IMR-90 (cell line): ENCODE data around the gene DRAP1. TPM values are rescaled to one million over a fixed set of nuclear protein-coding genes. Genes with fewer than 3 reads are reported as not detected.

Experiments
- ATAC-seq: fragments of 200-7000 bp; cut with Tn5 transposase; 2 replicates; pipeline ENCODE4 v1.9.1; 2020; ENCODE audit warnings: low read depth, mild to moderate bottlenecking, moderate library complexity
- BruUV-seq: library from RNA; stranded (reverse); fragments of 400-500 nt; replicated peaks from 2 replicates; lab custom pipeline; 2021; lab: Mats Ljungman, UMichigan
- CTCF ChIA-PET: fragments of 300-600 bp; formaldehyde crosslinking; extraction: SDS; loops from one replicate; lab custom pipeline; 2021; ENCODE audit warnings: antibody characterized with exemption; lab: Yijun Ruan, JAX
- POLR2A ChIA-PET: fragments of 300-600 bp; sonication (Branson Sonifier 250); formaldehyde crosslinking; loops from one replicate; lab custom pipeline; 2022; ENCODE audit warnings: antibody characterized with exemption; ENCODE audit not compliant: unreplicated experiment; lab: Charles Lee
- DNase-seq: peaks from one replicate; pipeline ENCODE4 v3.0.0; 2013
- H2AFZ ChIP-seq: replicated peaks from 2 replicates; pipeline ENCODE3; 2013; ENCODE audit warnings: low read length, mild to moderate bottlenecking; ENCODE audit not compliant: poor library complexity
- H2AK5ac ChIP-seq: 2 replicates; pipeline ENCODE4 v1.6.1; 2013; ENCODE audit warnings: low read depth, low read length, inconsistent platforms
- H2AK9ac ChIP-seq: replicated peaks from 2 replicates; pipeline ENCODE3; 2013; ENCODE audit warnings: mild to moderate bottlenecking, low read depth, low read length, moderate library complexity; ENCODE audit not compliant: poor library complexity
- H2BK120ac ChIP-seq: 2 replicates; pipeline ENCODE4 v1.6.1; 2013; ENCODE audit warnings: low read depth, low read length, inconsistent platforms
- H2BK15ac ChIP-seq: 3 replicates; pipeline ENCODE4 v1.6.1; 2013; ENCODE audit warnings: low read depth, low read length, inconsistent platforms
- H2BK20ac ChIP-seq: 2 replicates; pipeline ENCODE4 v1.6.1; 2013; ENCODE audit warnings: low read depth, mild to moderate bottlenecking, inconsistent platforms, low read length, moderate library complexity
- H2BK5ac ChIP-seq: 2 replicates; pipeline ENCODE4 v1.6.1; 2013; ENCODE audit warnings: mild to moderate bottlenecking, low read depth, low read length, inconsistent platforms; ENCODE audit not compliant: poor library complexity, severe bottlenecking
- H3K14ac ChIP-seq: replicated peaks from 2 replicates; pipeline ENCODE4 v1.6.1; 2013; ENCODE audit warnings: low read depth, low read length, inconsistent platforms
- H3K18ac ChIP-seq: 2 replicates; pipeline ENCODE4 v1.6.1; 2013; ENCODE audit warnings: low read depth, low read length, control low read depth
- H3K23ac ChIP-seq: 2 replicates; pipeline ENCODE4 v1.6.1; 2013; ENCODE audit warnings: low read depth, low read length, inconsistent platforms
- H3K27ac ChIP-seq: 2 replicates; pipeline ENCODE4 v1.5.1; 2013; ENCODE audit warnings: mild to moderate bottlenecking, control low read depth, low read length; ENCODE audit not compliant: insufficient read depth
- H3K27me3 ChIP-seq: 2 replicates; pipeline ENCODE4 v1.6.1; 2013; ENCODE audit warnings: low read length; ENCODE audit not compliant: control insufficient read depth, insufficient read depth
- H3K36me3 ChIP-seq: 2 replicates; pipeline ENCODE4 v1.6.1; 2013; ENCODE audit warnings: low read length, mixed read lengths; ENCODE audit not compliant: control insufficient read depth, insufficient read depth
- H3K4ac ChIP-seq: 2 replicates; pipeline ENCODE4 v1.6.1; 2013; ENCODE audit warnings: low read depth, low read length, inconsistent platforms
- H3K4me1 ChIP-seq: 2 replicates; pipeline ENCODE4 v1.6.1; 2013; ENCODE audit warnings: low read length, mixed read lengths; ENCODE audit not compliant: control insufficient read depth, insufficient read depth
- H3K4me2 ChIP-seq: 2 replicates; pipeline ENCODE4 v1.6.1; 2013; ENCODE audit warnings: low read depth, mild to moderate bottlenecking, control low read depth, low read length, moderate library complexity
- H3K4me3 ChIP-seq: 2 replicates; pipeline ENCODE4 v1.5.1; 2013; ENCODE audit warnings: low read depth, mild to moderate bottlenecking, control low read depth, low read length, moderate library complexity; ENCODE audit not compliant: insufficient read depth
- H3K56ac ChIP-seq: 2 replicates; pipeline ENCODE4 v1.6.1; 2013; ENCODE audit warnings: low read length, inconsistent platforms; ENCODE audit not compliant: insufficient read depth; ENCODE audit errors: extremely low read depth
- H3K79me1 ChIP-seq, 2 experiments: 2 replicates each; pipeline ENCODE4 v1.6.1; 2013; ENCODE audit warnings: low read length in 2 of 2, inconsistent platforms in 1 of 2, low read depth in 1 of 2
- H3K9ac ChIP-seq: 2 replicates; pipeline ENCODE4 v1.6.1; 2013; ENCODE audit warnings: low read depth, low read length, control low read depth
- H3K9me1 ChIP-seq: 2 replicates; pipeline ENCODE4 v1.6.1; 2013; ENCODE audit warnings: low read length, inconsistent platforms; ENCODE audit not compliant: insufficient read depth
- H3K9me3 ChIP-seq: 2 replicates; pipeline ENCODE4 v1.6.1; 2013; ENCODE audit warnings: low read length; ENCODE audit not compliant: control insufficient read depth, insufficient read depth
- H4K20me1 ChIP-seq: 2 replicates; pipeline ENCODE4 v1.6.1; 2013; ENCODE audit warnings: low read length, inconsistent platforms; ENCODE audit not compliant: insufficient read depth
- H4K5ac ChIP-seq: 2 replicates; pipeline ENCODE4 v1.6.1; 2013; ENCODE audit warnings: mild to moderate bottlenecking, low read depth, low read length, control low read depth
- H4K8ac ChIP-seq, 2 experiments: 2 replicates each; pipeline ENCODE4 v1.6.1; 2013; ENCODE audit warnings: low read depth in 2 of 2, low read length in 2 of 2, control low read depth in 1 of 2, inconsistent platforms in 1 of 2
- H4K91ac ChIP-seq: 2 replicates; pipeline ENCODE4 v1.6.1; 2013; ENCODE audit warnings: low read depth, low read length, inconsistent platforms; ENCODE audit not compliant: insufficient read depth
- CHD1 ChIP-seq: IDR thresholded peaks from 2 replicates; pipeline ENCODE4 v1.6.1; 2012; ENCODE audit warnings: low read depth, low read length, improper control_type of control experiment
- CTCF ChIP-seq: conservative IDR thresholded peaks from 2 replicates; pipeline ENCODE4 v1.5.1; 2012; ENCODE audit warnings: mild to moderate bottlenecking, low read depth, low read length, improper control_type of control experiment
- MAZ ChIP-seq: IDR thresholded peaks from 2 replicates; pipeline ENCODE4 v1.6.1; 2012; ENCODE audit warnings: low read depth, mild to moderate bottlenecking, low read length, improper control_type of control experiment, moderate library complexity, borderline replicate concordance
- MXI1 ChIP-seq: IDR thresholded peaks from 2 replicates; pipeline ENCODE4 v1.6.1; 2012; ENCODE audit warnings: low read depth, mild to moderate bottlenecking, low read length, moderate library complexity, borderline replicate concordance
- POLR2A ChIP-seq: IDR thresholded peaks from 2 replicates; pipeline ENCODE4 v1.6.1; 2012; ENCODE audit warnings: mild to moderate bottlenecking, low read depth, low read length
- RAD21 ChIP-seq: IDR thresholded peaks from 2 replicates; pipeline ENCODE4 v1.6.1; 2012; ENCODE audit warnings: low read length, improper control_type of control experiment
- RFX5 ChIP-seq: IDR thresholded peaks from 2 replicates; pipeline ENCODE4 v1.8.0; 2012; ENCODE audit warnings: low read depth, mild to moderate bottlenecking, low read length, moderate library complexity
- WGBS, 2 experiments: methylation state at CpG; one replicate each; pipeline versions ENCODE4 v1.1.5 to v1.1.7; 2013; ENCODE audit warnings: missing lambda C conversion rate in 2 of 2; ENCODE audit not compliant: insufficient read length in 1 of 2; ENCODE audit errors: extremely low coverage in 2 of 2; 5-methylcytosine and 5-hydroxymethylcytosine counted together
- dilution Hi-C: fragments of 300-500 bp; cut with HindIII; formaldehyde crosslinking; loops from one replicate; pipeline ENCODE4 v1.14.3; 2018; ENCODE audit warnings: low sequenced_read_pairs; ENCODE audit not compliant: unreplicated experiment
- in situ Hi-C: fragments of 300-500 bp; cut with MboI; formaldehyde crosslinking; loops from 3 replicates; pipeline ENCODE4 v1.14.3; 2019; ENCODE audit warnings: low sequenced_read_pairs, inconsistent platforms, mixed read lengths
- intact Hi-C: fragments of 100-400 bp; cut with micrococcal nuclease; formaldehyde crosslinking; loops from 2 replicates; pipeline ENCODE4 v1.10.0; 2022
- polyA plus RNA-seq, 3 experiments: library from polyadenylated mRNA; depleted of rRNA; stranded (reverse); fragments of >200 nt; gene quantifications; 2 replicates each; pipeline ENCODE4 v1.2.3, GENCODE V29; 2012; ENCODE audit warnings: low replicate concordance in 1 of 3
- total RNA-seq: library from RNA; depleted of rRNA; stranded (reverse); fragments of >200 nt; gene quantifications from 2 replicates; pipeline ENCODE4 v1.2.3, GENCODE V29; 2012

The DRAP1 gene
- total and polyA plus RNA-seq, 2 of the 4 experiments (the other 2 are of a cell fraction) = 237 to 344 TPM

- no peak overlapping the region for H2AFZ ChIP-seq
- H3K36me3 ChIP-seq = peaks cover 40% of the 10 kb centered on the region
- H2BK5ac ChIP-seq = no peak overlapping the region
- TF ChIP-seq RAD21 = no peak
- TF ChIP-seq RFX5 = no peak
- no peak for TF ChIP-seq MXI1
- no peak for TF ChIP-seq CTCF
- TF ChIP-seq MAZ = no peak
- no peak for TF ChIP-seq CHD1
- TF ChIP-seq POLR2A = no peak
- no peak overlapping the region for H3K4me2 ChIP-seq
- ATAC-seq (no peak), DNase-seq (no peak)
- H3K14ac ChIP-seq = no peak overlapping the region
- H4K20me1 ChIP-seq = peaks cover 21% of the 10 kb centered on the region
- H3K56ac ChIP-seq = no peak overlapping the region
- intact Hi-C loops (no loop called here), in situ Hi-C loops (no loop called here), dilution Hi-C loops (no loop called here)
- H3K79me1 ChIP-seq = peaks cover 9 to 58% of the 10 kb centered on the region in 2 experiments
- no peak overlapping the region for H2AK5ac ChIP-seq
- no peak overlapping the region for H4K8ac ChIP-seq
- no peak overlapping the region for H2BK20ac ChIP-seq
- H3K9me3 ChIP-seq = no peaks in the 10 kb centered on the region
- H2BK15ac ChIP-seq = no peak overlapping the region
- H3K23ac ChIP-seq = no peak overlapping the region
- 90% methylated on average over 6 of the region's 7 CpGs; no CpG with 5 or more reads in 1 of the 2 experiments for WGBS, 2 experiments
- ChIA-PET POLR2A (interaction anchor here (0.6 to 0.7 kb wide), 2 partner anchors 15 to 29 kb away, joined by 3 to 15 read pairs; partner anchors contain the start of gene FOSL1), CTCF (interaction anchor here (0.6 to 1.5 kb wide), 10 partner anchors 11 to 100 kb away, joined by 3 to 14 read pairs (median 4); partner anchors contain the start of genes EFEMP2 and MUS81)
- no peaks in the 10 kb centered on the region for H3K27me3 ChIP-seq
- H3K4me3 ChIP-seq = no peak overlapping the region
- peaks cover 5% of the 10 kb centered on the region; the same call in 1 of the 2 replicates for H3K9me1 ChIP-seq
- H3K18ac ChIP-seq = no peak overlapping the region
- no peak overlapping the region for H2AK9ac ChIP-seq
- H2BK120ac ChIP-seq = no peak overlapping the region
- no peak overlapping the region for H3K27ac ChIP-seq
- H4K5ac ChIP-seq = no peak overlapping the region
- H3K4ac ChIP-seq = no peak overlapping the region
- peaks cover 9% of the 10 kb centered on the region for H3K4me1 ChIP-seq
- no TSS peak for BruUV-seq
- H4K91ac ChIP-seq = no peak overlapping the region
- no peak overlapping the region for H3K9ac ChIP-seq
These were observed 34.0 kb upstream of the DRAP1 start for GRCh38 chr11:65885231-65885630.
